Loucy (cell line): ENCODE results near the gene BCAT1.

Experiments used
- H2AFZ ChIP-seq: fragments of 200-600 bp; sonication (generic); 2 replicates; pipeline ENCODE4 v1.6.0; 2016; ENCODE audit warnings: antibody characterized with exemption, mild to moderate bottlenecking, low read length, moderate library complexity
- H3F3A ChIP-seq: fragments of 200-600 bp; 2 replicates; pipeline ENCODE4 v1.6.0; 2016; ENCODE audit warnings: antibody characterized with exemption, low read depth, mild to moderate bottlenecking
- H3K27me3 ChIP-seq: fragments of 200-600 bp; sonication (generic); 2 replicates; pipeline ENCODE4 v1.6.1; 2014; ENCODE audit warnings: low read length, mild to moderate bottlenecking; ENCODE audit not compliant: insufficient read depth, poor library complexity, severe bottlenecking
- H3K36me3 ChIP-seq: fragments of 200-600 bp; sonication (generic); 2 replicates; pipeline ENCODE4 v1.6.1; 2016; ENCODE audit warnings: low read length; ENCODE audit not compliant: insufficient read depth
- H3K4me1 ChIP-seq: fragments of 200-600 bp; sonication (generic); 2 replicates; pipeline ENCODE4 v1.5.1; 2014; ENCODE audit warnings: low read length, mild to moderate bottlenecking; ENCODE audit not compliant: insufficient read depth, poor library complexity, severe bottlenecking
- H3K4me2 ChIP-seq: fragments of 200-600 bp; sonication (generic); 2 replicates; pipeline ENCODE4 v1.6.0; 2014; ENCODE audit warnings: antibody characterized with exemption, low read length, low read depth, mild to moderate bottlenecking; ENCODE audit not compliant: poor library complexity, severe bottlenecking
- H3K4me3 ChIP-seq: fragments of 200-600 bp; sonication (generic); 2 replicates; pipeline ENCODE4 v1.5.1; 2014; ENCODE audit warnings: low read length, mild to moderate bottlenecking, mixed read lengths; ENCODE audit not compliant: poor library complexity, severe bottlenecking
- H3K79me2 ChIP-seq: fragments of 200-600 bp; sonication (generic); 2 replicates; pipeline ENCODE4 v1.6.1; 2014; ENCODE audit warnings: low read length; ENCODE audit not compliant: insufficient read depth
- H3K9ac ChIP-seq: fragments of 200-600 bp; sonication (generic); 2 replicates; pipeline ENCODE4 v1.6.0; 2014; ENCODE audit warnings: mild to moderate bottlenecking, low read depth, low read length, moderate library complexity; ENCODE audit not compliant: poor library complexity, severe bottlenecking
- H3K9me2 ChIP-seq: fragments of 200-600 bp; sonication (generic); replicated peaks from 2 replicates; pipeline ENCODE4 v1.6.1; 2016; ENCODE audit warnings: low read depth, low read length, mixed read lengths
- H3K9me3 ChIP-seq: fragments of 200-600 bp; sonication (generic); 2 replicates; pipeline ENCODE4 v1.6.1; 2014; ENCODE audit warnings: mild to moderate bottlenecking, antibody characterized with exemption, low read length, low read depth; ENCODE audit not compliant: insufficient read depth
- H4K20me1 ChIP-seq: fragments of 200-600 bp; sonication (generic); 2 replicates; pipeline ENCODE4 v1.6.0; 2014; ENCODE audit warnings: antibody characterized with exemption, low read length, mild to moderate bottlenecking; ENCODE audit not compliant: insufficient read depth, poor library complexity, severe bottlenecking
- EZH2phosphoT487 ChIP-seq: fragments of 200-600 bp; IDR thresholded peaks from 2 replicates; pipeline ENCODE4 v1.6.1; 2018; ENCODE audit warnings: antibody characterized with exemption, mild to moderate bottlenecking, moderate library complexity, borderline replicate concordance
- TF ChIP-seq, protein P1 (sequence below): fragments of 200-600 bp; sonication (generic); conservative IDR thresholded peaks from 2 replicates; pipeline ENCODE4 v1.5.1; 2014; ENCODE audit warnings: mild to moderate bottlenecking, antibody characterized with exemption, low read length

Gene BCAT1

DNA sequence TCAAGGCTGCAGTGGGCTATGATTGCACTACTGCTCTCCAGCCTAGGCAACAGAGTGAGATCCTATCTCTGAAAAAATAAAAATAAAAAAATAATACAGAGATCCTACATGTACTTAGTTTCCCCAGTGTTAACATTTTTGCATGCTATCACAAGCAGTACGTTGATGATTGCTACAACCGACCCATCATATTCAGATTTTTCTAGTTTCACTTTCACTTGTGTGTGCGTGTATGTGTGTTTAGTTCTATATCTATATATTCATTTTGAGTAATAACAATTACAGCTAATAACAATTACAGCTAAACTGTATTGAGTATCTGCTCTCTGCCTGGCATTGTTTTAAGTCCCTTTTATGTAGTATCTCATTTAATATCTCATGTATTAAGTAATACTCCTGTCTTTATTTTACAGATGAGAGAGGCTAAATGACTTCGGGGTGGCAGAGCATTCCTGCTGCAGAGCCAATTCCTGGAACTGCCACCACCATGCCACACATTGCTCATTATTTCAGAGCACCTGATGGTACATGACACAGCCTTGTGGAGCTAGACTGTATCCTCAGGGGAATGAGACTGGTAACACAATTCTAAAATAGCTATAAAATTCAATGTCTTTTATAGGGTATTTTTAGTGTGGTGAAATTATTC is 153.1 kb downstream of the BCAT1 start:
- Histone ChIP-seq H3K79me2 (no peaks in the 10 kb centered on the region), H3K9me3 (peaks cover under 1% of the 10 kb centered on the region; the same call in 1 of the 2 replicates), H3K4me2 (peak overlapping the region; percentile 49), H4K20me1 (no peaks in the 10 kb centered on the region), H3F3A (peaks cover 8% of the 10 kb centered on the region), H3K27me3 (no peaks in the 10 kb centered on the region), H3K4me3 (peak overlapping the region; percentile 34), H3K36me3 (no peaks in the 10 kb centered on the region), H3K9ac (no peak overlapping the region), H2AFZ (no peak overlapping the region), H3K4me1 (peaks cover 68% of the 10 kb centered on the region), H3K9me2 (no peaks in the 10 kb centered on the region)
- TF ChIP-seq, protein P1, sequence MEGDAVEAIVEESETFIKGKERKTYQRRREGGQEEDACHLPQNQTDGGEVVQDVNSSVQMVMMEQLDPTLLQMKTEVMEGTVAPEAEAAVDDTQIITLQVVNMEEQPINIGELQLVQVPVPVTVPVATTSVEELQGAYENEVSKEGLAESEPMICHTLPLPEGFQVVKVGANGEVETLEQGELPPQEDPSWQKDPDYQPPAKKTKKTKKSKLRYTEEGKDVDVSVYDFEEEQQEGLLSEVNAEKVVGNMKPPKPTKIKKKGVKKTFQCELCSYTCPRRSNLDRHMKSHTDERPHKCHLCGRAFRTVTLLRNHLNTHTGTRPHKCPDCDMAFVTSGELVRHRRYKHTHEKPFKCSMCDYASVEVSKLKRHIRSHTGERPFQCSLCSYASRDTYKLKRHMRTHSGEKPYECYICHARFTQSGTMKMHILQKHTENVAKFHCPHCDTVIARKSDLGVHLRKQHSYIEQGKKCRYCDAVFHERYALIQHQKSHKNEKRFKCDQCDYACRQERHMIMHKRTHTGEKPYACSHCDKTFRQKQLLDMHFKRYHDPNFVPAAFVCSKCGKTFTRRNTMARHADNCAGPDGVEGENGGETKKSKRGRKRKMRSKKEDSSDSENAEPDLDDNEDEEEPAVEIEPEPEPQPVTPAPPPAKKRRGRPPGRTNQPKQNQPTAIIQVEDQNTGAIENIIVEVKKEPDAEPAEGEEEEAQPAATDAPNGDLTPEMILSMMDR: no peak
- TF ChIP-seq EZH2phosphoT487: no peak

DNA sequence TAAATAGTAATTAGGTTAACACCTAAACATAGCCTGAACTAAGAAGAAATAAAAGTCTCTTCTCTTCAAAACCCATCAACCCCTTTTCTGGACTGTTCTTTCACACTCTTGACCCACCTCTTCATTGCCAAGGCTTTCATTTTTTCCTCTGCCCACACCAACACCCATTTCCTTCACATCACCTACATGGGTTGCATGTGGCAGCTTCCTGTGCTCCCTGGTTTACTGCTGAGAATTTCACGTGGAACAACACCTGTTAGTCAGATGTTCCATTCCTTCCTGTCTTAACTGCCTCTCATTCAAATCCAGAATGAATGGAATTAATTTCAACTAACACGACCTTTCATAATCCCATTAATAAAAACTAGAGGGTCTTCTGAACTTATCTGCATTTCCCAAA is 157.3 kb downstream of the BCAT1 start:
- peaks cover 46% of the 10 kb centered on the region for H3K4me1 ChIP-seq
- no peaks in the 10 kb centered on the region for H3F3A ChIP-seq
- H3K4me2 ChIP-seq: no peak overlapping the region

DNA sequence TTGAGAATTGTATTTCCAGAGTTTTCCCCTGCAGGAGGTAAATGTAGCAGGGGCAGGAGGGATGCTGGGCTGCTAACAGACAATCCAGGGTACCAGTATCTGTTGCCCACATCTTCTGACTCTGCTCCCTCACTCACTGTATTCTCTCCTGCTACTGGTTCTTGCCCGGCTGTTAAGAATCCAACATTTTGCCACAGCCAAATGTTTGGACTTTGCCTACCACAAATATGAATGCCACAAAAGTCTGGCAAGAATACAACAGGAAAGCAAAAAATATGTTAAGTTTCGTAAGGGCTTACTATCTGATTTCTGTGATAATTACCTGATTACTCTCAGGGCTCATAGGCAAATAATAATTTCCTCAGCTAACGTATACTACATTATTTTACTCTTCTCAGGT is 160.0 kb downstream of the BCAT1 start:
- Histone ChIP-seq H3K9me2 (no peaks in the 10 kb centered on the region), H3K4me3 (no peak overlapping the region), H3K79me2 (no peaks in the 10 kb centered on the region), H3F3A (no peaks in the 10 kb centered on the region), H3K36me3 (no peaks in the 10 kb centered on the region), H3K4me2 (no peak overlapping the region), H4K20me1 (no peaks in the 10 kb centered on the region), H3K9me3 (no peaks in the 10 kb centered on the region), H2AFZ (no peak overlapping the region), H3K9ac (no peak overlapping the region), H3K27me3 (no peaks in the 10 kb centered on the region), H3K4me1 (peaks cover 28% of the 10 kb centered on the region)
- TF ChIP-seq, protein P1: no peak
- TF ChIP-seq EZH2phosphoT487: no peak

More for the DNA sequence above, 157.3 kb downstream of the BCAT1 start:
- Histone ChIP-seq H3K79me2 (no peaks in the 10 kb centered on the region), H3K9ac (no peak overlapping the region), H3K27me3 (no peaks in the 10 kb centered on the region), H3K9me2 (no peaks in the 10 kb centered on the region), H3K9me3 (no peaks in the 10 kb centered on the region), H2AFZ (no peak overlapping the region), H4K20me1 (no peaks in the 10 kb centered on the region), H3K36me3 (no peaks in the 10 kb centered on the region), H3K4me3 (no peak overlapping the region)
- no peak for TF ChIP-seq EZH2phosphoT487
